ENCODE results near the gene RUFY3. TPM values are rescaled to one million over a fixed set of nuclear protein-coding genes. Genes with fewer than 3 reads are reported as not detected.

Gene RUFY3
- total RNA-seq, 6 experiments from 2014 or later, result 24.1 to 58.3 (median 30.3) TPM

- Histone ChIP-seq H3K27me3 (no peaks in the 10 kb centered on the region), H3K36me3 (peaks cover 0 to 35% (median 5%) of the 10 kb centered on the region in 4 donors), H3K4me3 (no peak overlapping the region), H3K27ac (no peak overlapping the region), H3K9me3 (no peaks in the 10 kb centered on the region), H3K4me1 (no peaks in the 10 kb centered on the region)
- intact Hi-C loops (cut with DNase I), result no loop called here
- ATAC-seq, result no peak
- 79% methylated on average over 6 of the region's 6 CpGs for WGBS (ENCODE audit: insufficient coverage, low coverage, low lambda C conversion rate, missing lambda C conversion rate)
- TF ChIP-seq POLR2A (IDR thresholded peaks at IDR 0.05), result no peak
- TF ChIP-seq CTCF (IDR thresholded peaks at IDR 0.05), result no peak
- no peak for DNase-seq
Measured at GRCh38 chr4:70772929-70773555, 51.3 kb downstream of the RUFY3 start.

- Histone ChIP-seq H3K4me1 (peaks cover 0 to 12% (median 3%) of the 10 kb centered on the region in 4 donors), H3K27ac (peak overlapping the region in 2 of 3 donors; percentile 22 to 61), H3K4me3 (no peak overlapping the region), H3K36me3 (peaks cover 0 to 25% (median 3%) of the 10 kb centered on the region in 4 donors), H3K9me3 (no peaks in the 10 kb centered on the region), H3K27me3 (no peaks in the 10 kb centered on the region)
- ATAC-seq (peak; percentile 92 to 97 (median 96)), DNase-seq (no peak)
- TF ChIP-seq CTCF (IDR thresholded peaks at IDR 0.05) (no peak), POLR2A (IDR thresholded peaks at IDR 0.05) (no peak)
- WGBS (ENCODE audit: insufficient coverage, low coverage, low lambda C conversion rate, missing lambda C conversion rate), result 16% methylated on average over 5 of the region's 5 CpGs
- intact Hi-C loops (cut with DNase I), result no loop called here
Measured at GRCh38 chr4:70778888-70779422, 57.2 kb downstream of the RUFY3 start.

- TF ChIP-seq POLR2A (IDR thresholded peaks at IDR 0.05), result no peak
- no peak for TF ChIP-seq CTCF (IDR thresholded peaks at IDR 0.05)
- Histone ChIP-seq H3K36me3 (peaks cover 0 to 20% (median 0%) of the 10 kb centered on the region in 4 donors), H3K27ac (no peak overlapping the region), H3K4me3 (no peak overlapping the region), H3K27me3 (no peaks in the 10 kb centered on the region), H3K9me3 (no peaks in the 10 kb centered on the region), H3K4me1 (peaks cover 0 to 12% (median 3%) of the 10 kb centered on the region in 4 donors)
- DNase-seq (no peak), ATAC-seq (no peak)
- intact Hi-C loops (cut with DNase I), result no loop called here
- 97% methylated on average over 4 of the region's 4 CpGs for WGBS (ENCODE audit: insufficient coverage, low coverage, low lambda C conversion rate, missing lambda C conversion rate)
Measured at GRCh38 chr4:70783096-70783495, 61.3 kb downstream of the RUFY3 start.

- no peak for TF ChIP-seq CTCF (IDR thresholded peaks at IDR 0.05)
- no peak for TF ChIP-seq POLR2A (IDR thresholded peaks at IDR 0.05)
- no peaks in the 10 kb centered on the region for H3K9me3 ChIP-seq
- no peaks in the 10 kb centered on the region for H3K4me1 ChIP-seq
- no peak overlapping the region for H3K4me3 ChIP-seq
- intact Hi-C loops (cut with DNase I), result no loop called here
- no peaks in the 10 kb centered on the region for H3K27me3 ChIP-seq
- ATAC-seq, result no peak
- DNase-seq, result no peak
- 100% methylated on average over 5 of the region's 5 CpGs for WGBS (ENCODE audit: insufficient coverage, low coverage, low lambda C conversion rate, missing lambda C conversion rate)
- H3K36me3 ChIP-seq, result peaks cover 0 to 35% (median 0%) of the 10 kb centered on the region in 4 donors
- no peak overlapping the region for H3K27ac ChIP-seq
Measured at GRCh38 chr4:70787496-70787895, 65.7 kb downstream of the RUFY3 start.
